Hepatocyte (in vitro differentiated cells): ENCODE measurements around the gene TFCP2L1. TPM values are rescaled to one million over a fixed set of nuclear protein-coding genes. Genes with fewer than 3 reads are reported as not detected.

Experiments used
- DNase-seq: peaks from one replicate; pipeline ENCODE4 v3.0.0-alpha.2; 2016; ENCODE audit warnings: low spot score
- H2AFZ ChIP-seq: fragments of 200-600 bp; sonication (generic); 2 replicates; pipeline ENCODE4 v1.6.0; 2016; ENCODE audit warnings: antibody characterized with exemption, mild to moderate bottlenecking
- H3K27ac ChIP-seq: fragments of 200-600 bp; sonication (generic); 2 replicates; pipeline ENCODE4 v1.5.1; 2016; ENCODE audit warnings: mild to moderate bottlenecking
- H3K27me3 ChIP-seq: fragments of 200-600 bp; sonication (generic); 2 replicates; pipeline ENCODE4 v1.6.1; 2016
- H3K36me3 ChIP-seq: fragments of 200-600 bp; sonication (generic); replicated peaks from 2 replicates; pipeline ENCODE4 v1.5.1; 2016; ENCODE audit warnings: low read depth; ENCODE audit not compliant: insufficient read depth
- H3K4me1 ChIP-seq: fragments of 200-600 bp; sonication (generic); 2 replicates; pipeline ENCODE4 v1.5.1; 2016; ENCODE audit warnings: mild to moderate bottlenecking, moderate library complexity; ENCODE audit not compliant: insufficient read depth
- H3K4me2 ChIP-seq: fragments of 200-600 bp; sonication (generic); 2 replicates; pipeline ENCODE4 v1.6.0; 2016
- H3K4me3 ChIP-seq: fragments of 200-600 bp; sonication (generic); 2 replicates; pipeline ENCODE4 v1.5.1; 2016; ENCODE audit warnings: mild to moderate bottlenecking
- H3K79me2 ChIP-seq: fragments of 200-600 bp; sonication (generic); 2 replicates; pipeline ENCODE4 v1.6.0; 2017; ENCODE audit warnings: mild to moderate bottlenecking
- H3K9me2 ChIP-seq: fragments of 200-600 bp; sonication (generic); replicated peaks from 2 replicates; pipeline ENCODE4 v1.6.0; 2017; ENCODE audit warnings: mild to moderate bottlenecking; ENCODE audit not compliant: insufficient read depth
- H3K9me3 ChIP-seq: fragments of 200-600 bp; sonication (generic); 2 replicates; pipeline ENCODE4 v1.5.1; 2016; ENCODE audit warnings: low read depth, mild to moderate bottlenecking
- H4K20me1 ChIP-seq: fragments of 200-600 bp; sonication (generic); 2 replicates; pipeline ENCODE4 v1.6.0; 2016; ENCODE audit warnings: mild to moderate bottlenecking; ENCODE audit not compliant: insufficient read depth, poor library complexity, severe bottlenecking
- EZH2 ChIP-seq: fragments of 200-600 bp; sonication (generic); IDR thresholded peaks from 2 replicates; pipeline ENCODE4 v1.6.1; 2016; ENCODE audit warnings: antibody characterized with exemption, mild to moderate bottlenecking, borderline replicate concordance
- EZH2phosphoT487 ChIP-seq: fragments of 200-600 bp; sonication (generic); IDR thresholded peaks from one replicate; pipeline ENCODE4 v1.6.1; 2018; ENCODE audit warnings: antibody characterized with exemption, mild to moderate bottlenecking, low read depth, moderate library complexity; ENCODE audit not compliant: unreplicated experiment, severe bottlenecking
- WGBS: methylation state at CpG from one replicate; pipeline ENCODE4 v1.1.6; 2016; ENCODE audit warnings: low lambda C conversion rate; ENCODE audit errors: missing lambda C conversion rate; 5-methylcytosine and 5-hydroxymethylcytosine counted together
- polyA plus RNA-seq: library from polyadenylated mRNA; unstranded; fragments of >200 nt; fragmentation: Nextera tagmentation; extraction: Ambion mirVana; gene quantifications from 2 replicates; pipeline ENCODE4 v1.2.1, GENCODE V29; 2016
- total RNA-seq: library from RNA; depleted of rRNA; stranded (reverse); fragments of >200 nt; gene quantifications from 2 replicates; pipeline ENCODE4 v1.2.3, GENCODE V29; 2014
- TF ChIP-seq, protein P1 (sequence below): fragments of 200-600 bp; sonication (generic); IDR thresholded peaks from 2 replicates; pipeline ENCODE4 v1.5.1; 2016; ENCODE audit warnings: antibody characterized with exemption, mild to moderate bottlenecking; ENCODE audit not compliant: poor library complexity

TFCP2L1 gene
- total and polyA plus RNA-seq, 2 experiments from 2014 or later, result 1.1 to 2.5 TPM

DNA sequence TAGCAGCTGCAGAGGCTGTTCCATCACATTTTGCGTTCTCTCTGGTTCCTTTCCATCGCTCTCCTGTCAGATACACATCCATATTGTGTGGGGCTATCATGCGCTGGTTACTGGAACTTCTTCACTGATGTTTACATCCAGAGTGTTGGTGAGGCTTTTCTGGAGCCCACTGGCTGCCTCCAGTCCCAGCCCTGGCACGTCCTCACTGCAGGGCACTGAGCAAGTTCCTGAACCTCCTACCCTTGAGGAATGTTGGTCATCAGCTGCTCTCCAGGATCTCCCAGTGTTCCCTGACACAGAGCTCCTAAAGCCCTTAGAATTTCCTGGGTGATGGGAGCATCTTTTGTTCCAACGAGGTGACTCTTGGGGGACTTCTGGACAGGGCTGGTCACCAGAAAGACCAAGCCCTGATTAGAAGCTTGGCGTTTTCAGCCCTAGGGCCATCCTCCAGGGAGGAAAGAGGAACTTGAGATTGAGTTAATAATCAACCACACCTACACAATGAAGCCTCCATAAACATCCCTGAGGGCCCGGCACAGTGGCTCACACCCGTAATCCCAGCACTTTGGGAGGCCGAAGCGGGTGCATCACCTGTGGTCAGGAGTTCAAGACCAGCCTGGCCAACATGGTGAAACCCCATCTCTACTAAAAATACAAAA is 81.3 kb downstream of the TFCP2L1 start:
- no peaks in the 10 kb centered on the region for H3K9me3 ChIP-seq
- H2AFZ ChIP-seq, result no peak overlapping the region
- DNase-seq, result no peak
- H3K4me1 ChIP-seq, result no peaks in the 10 kb centered on the region
- H3K27ac ChIP-seq, result no peak overlapping the region
- H3K4me3 ChIP-seq, result no peak overlapping the region
- no peaks in the 10 kb centered on the region for H3K9me2 ChIP-seq
- no peaks in the 10 kb centered on the region for H4K20me1 ChIP-seq
- H3K4me2 ChIP-seq, result no peak overlapping the region
- 82% methylated on average over 10 of the region's 10 CpGs for WGBS
- H3K79me2 ChIP-seq, result no peaks in the 10 kb centered on the region
- no peaks in the 10 kb centered on the region for H3K27me3 ChIP-seq
- H3K36me3 ChIP-seq, result no peaks in the 10 kb centered on the region
- TF ChIP-seq EZH2 (no peak), EZH2phosphoT487 (no peak)
- TF ChIP-seq, protein P1, sequence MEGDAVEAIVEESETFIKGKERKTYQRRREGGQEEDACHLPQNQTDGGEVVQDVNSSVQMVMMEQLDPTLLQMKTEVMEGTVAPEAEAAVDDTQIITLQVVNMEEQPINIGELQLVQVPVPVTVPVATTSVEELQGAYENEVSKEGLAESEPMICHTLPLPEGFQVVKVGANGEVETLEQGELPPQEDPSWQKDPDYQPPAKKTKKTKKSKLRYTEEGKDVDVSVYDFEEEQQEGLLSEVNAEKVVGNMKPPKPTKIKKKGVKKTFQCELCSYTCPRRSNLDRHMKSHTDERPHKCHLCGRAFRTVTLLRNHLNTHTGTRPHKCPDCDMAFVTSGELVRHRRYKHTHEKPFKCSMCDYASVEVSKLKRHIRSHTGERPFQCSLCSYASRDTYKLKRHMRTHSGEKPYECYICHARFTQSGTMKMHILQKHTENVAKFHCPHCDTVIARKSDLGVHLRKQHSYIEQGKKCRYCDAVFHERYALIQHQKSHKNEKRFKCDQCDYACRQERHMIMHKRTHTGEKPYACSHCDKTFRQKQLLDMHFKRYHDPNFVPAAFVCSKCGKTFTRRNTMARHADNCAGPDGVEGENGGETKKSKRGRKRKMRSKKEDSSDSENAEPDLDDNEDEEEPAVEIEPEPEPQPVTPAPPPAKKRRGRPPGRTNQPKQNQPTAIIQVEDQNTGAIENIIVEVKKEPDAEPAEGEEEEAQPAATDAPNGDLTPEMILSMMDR, result no peak

DNA sequence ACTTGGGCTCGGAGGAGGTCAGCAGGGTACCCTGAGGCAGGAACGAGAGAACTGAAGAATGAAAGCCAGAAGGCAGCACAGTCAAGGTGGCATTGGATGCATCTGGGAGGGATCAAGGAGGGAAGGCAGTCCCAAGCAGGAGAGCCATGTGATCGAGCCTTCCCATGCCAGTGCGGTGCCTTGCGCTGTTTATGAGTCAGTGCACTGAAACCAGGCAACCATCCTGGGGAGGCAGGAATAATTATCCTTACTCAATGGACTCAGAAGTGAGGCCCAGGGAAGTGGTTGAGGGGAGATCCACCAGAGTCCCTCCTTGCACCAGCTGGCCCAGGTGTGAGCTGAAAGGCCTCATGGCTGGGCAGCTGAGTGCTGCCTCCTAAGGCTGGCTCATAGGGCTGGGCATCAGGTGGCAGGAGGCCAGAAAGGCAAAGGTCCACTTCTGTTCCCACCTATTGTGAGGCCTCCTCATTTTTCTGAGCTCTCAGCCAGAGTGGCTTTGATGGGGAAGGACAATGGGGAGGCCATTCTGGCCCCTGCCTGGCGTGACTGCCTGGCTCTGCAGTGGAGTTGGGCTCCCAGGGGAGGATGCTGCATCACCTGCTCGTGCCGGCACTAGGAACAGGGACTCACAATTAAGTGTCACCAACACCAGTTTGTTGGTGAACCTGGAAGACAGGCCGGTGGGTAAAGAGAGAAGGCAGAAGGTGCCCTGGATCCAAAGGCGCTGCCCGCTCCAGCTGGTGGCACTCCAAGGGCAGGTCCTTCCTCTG is 82.3 kb downstream of the TFCP2L1 start:
- H2AFZ ChIP-seq, result no peak overlapping the region
- no peaks in the 10 kb centered on the region for H3K79me2 ChIP-seq
- H4K20me1 ChIP-seq, result no peaks in the 10 kb centered on the region
- TF ChIP-seq EZH2phosphoT487 (no peak), EZH2 (no peak)
- TF ChIP-seq, protein P1, result no peak
- no peak overlapping the region for H3K4me3 ChIP-seq
- WGBS, result 94% methylated on average over 11 of the region's 11 CpGs
- no peaks in the 10 kb centered on the region for H3K9me3 ChIP-seq
- no peaks in the 10 kb centered on the region for H3K27me3 ChIP-seq
- no peak overlapping the region for H3K27ac ChIP-seq
- H3K4me1 ChIP-seq, result no peaks in the 10 kb centered on the region
- DNase-seq, result no peak
- no peaks in the 10 kb centered on the region for H3K9me2 ChIP-seq
- H3K4me2 ChIP-seq, result no peak overlapping the region
- H3K36me3 ChIP-seq, result no peaks in the 10 kb centered on the region

DNA sequence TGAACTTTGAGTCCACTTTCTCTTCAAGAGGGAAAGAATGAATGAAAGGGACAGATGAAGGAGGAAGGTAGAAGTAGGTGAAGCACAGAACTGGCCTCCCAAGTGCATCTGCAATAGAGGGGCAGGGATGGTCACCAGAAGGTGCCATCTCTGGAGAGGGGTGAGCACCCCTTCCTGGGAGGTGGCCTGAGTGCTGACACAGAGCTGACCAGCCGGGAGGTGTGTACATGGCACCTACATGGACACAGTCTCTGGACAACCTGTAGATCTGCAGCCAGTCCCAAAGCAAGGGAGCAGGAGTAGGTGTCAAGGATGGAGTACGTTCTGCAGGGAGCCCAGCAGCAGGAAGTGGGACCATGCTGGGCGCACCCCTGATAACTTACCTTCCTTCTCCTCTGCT is 83.2 kb downstream of the TFCP2L1 start:
- no peak for DNase-seq
- Histone ChIP-seq H3K4me1 (no peaks in the 10 kb centered on the region), H2AFZ (no peak overlapping the region), H3K4me2 (no peak overlapping the region), H3K27ac (no peak overlapping the region), H3K36me3 (no peaks in the 10 kb centered on the region), H3K4me3 (no peak overlapping the region), H3K79me2 (no peaks in the 10 kb centered on the region), H3K9me3 (no peaks in the 10 kb centered on the region), H3K27me3 (no peaks in the 10 kb centered on the region), H4K20me1 (no peaks in the 10 kb centered on the region), H3K9me2 (no peaks in the 10 kb centered on the region)
- WGBS, result 89% methylated on average over 3 of the region's 3 CpGs
- TF ChIP-seq, protein P1, result no peak
- no peak for TF ChIP-seq EZH2
- TF ChIP-seq EZH2phosphoT487, result no peak
